ENCODE results near the gene ME1.
"Not testable (repeated sequence)": the region's sequence is repeated elsewhere in the genome, so short reads cannot be mapped to it uniquely, and the experiment has no call there.

Gene ME1

DNA sequence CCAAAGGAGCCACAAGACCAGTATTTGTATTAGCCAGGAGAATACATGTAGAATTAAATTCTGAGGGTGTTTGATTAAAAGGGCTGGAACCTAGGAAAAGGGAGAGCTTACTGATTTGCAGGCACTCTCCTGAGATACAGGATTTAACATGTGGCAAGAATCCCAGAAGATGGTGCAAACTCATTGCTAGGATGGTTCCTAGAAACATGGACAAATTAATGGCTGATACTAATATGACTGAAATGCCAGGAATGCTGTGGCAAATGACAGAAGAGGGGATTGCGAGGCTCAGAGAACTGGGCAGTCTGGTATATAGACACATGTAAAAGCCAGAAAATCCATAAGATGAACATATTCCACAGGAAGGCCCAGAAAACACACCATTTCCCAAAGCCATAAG lies 119.6 kb downstream of the ME1 start:
- H3K4me3 ChIP-seq: no peak overlapping the region
- no peaks in the 10 kb centered on the region for H3K36me3 ChIP-seq
- H3K4me1 ChIP-seq: no peaks in the 10 kb centered on the region
- no peaks in the 10 kb centered on the region for H3K27me3 ChIP-seq
- H4K20me1 ChIP-seq: no peaks in the 10 kb centered on the region
- no peak overlapping the region for H3K4me2 ChIP-seq
- no peak overlapping the region for H3K9ac ChIP-seq
- no peaks in the 10 kb centered on the region for H3K9me3 ChIP-seq
- no peak overlapping the region for H3K27ac ChIP-seq
- no peak for TF ChIP-seq Cebpa-rat (IDR thresholded peaks at IDR 0.05)

DNA sequence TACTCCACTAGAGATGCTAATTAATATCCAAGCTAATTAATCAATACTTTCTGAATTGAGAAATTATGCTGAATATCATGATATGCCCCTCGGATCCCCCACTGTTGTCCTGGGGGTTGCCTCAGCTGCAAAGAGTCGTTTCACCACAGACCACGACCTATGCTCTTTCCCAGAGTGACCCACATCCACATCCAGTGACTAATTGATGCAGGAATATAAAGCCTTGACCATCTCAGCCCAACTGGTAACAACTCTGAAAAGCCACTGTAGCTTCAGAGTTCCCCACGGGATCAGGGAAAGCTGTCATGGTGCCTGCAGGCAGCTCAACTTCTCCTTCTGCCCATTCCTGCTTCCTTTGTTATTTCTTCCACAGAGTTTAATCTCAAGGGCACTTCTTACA lies 120.8 kb downstream of the ME1 start:
- Histone ChIP-seq H3K4me3 (no peak overlapping the region), H3K9ac (no peak overlapping the region), H3K27me3 (no peaks in the 10 kb centered on the region), H3K4me1 (no peaks in the 10 kb centered on the region), H3K27ac (no peak overlapping the region), H3K9me3 (no peaks in the 10 kb centered on the region), H4K20me1 (no peaks in the 10 kb centered on the region), H3K4me2 (no peak overlapping the region), H3K36me3 (no peaks in the 10 kb centered on the region)
- TF ChIP-seq Cebpa-rat (IDR thresholded peaks at IDR 0.05): no peak

DNA sequence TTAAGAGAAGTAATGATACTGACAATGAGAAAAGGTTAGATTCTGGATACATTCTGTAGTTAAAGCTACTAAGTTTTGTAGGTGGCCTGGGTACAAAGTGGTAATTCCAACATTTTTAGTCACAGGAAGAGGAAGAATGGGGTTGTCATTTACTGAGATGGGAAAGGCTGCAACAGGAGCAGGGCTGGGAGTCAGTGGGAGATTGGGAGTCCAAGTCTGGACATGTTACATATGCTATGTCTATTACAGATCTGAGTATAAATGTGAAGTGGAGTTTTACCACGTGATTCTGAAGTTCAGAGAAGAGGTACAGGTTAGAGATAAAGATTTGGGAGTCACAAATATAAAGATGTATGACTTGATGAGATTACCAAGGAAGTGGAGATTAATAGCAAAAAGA lies 121.5 kb downstream of the ME1 start:
- Histone ChIP-seq H3K4me1 (no peaks in the 10 kb centered on the region), H3K9ac (no peak overlapping the region), H3K4me2 (no peak overlapping the region), H3K27me3 (no peaks in the 10 kb centered on the region), H3K27ac (no peak overlapping the region), H3K36me3 (no peaks in the 10 kb centered on the region), H3K9me3 (no peaks in the 10 kb centered on the region), H4K20me1 (no peaks in the 10 kb centered on the region), H3K4me3 (no peak overlapping the region)
- no peak for TF ChIP-seq Cebpa-rat (IDR thresholded peaks at IDR 0.05)

GRCh38 chr6:83308833-83309232 lies 122.0 kb downstream of the ME1 start:
- H3K27ac ChIP-seq: no peak overlapping the region
- no peaks in the 10 kb centered on the region for H3K9me3 ChIP-seq
- H3K4me2 ChIP-seq: no peak overlapping the region
- H3K9ac ChIP-seq: no peak overlapping the region
- no peaks in the 10 kb centered on the region for H3K36me3 ChIP-seq
- H3K27me3 ChIP-seq: no peaks in the 10 kb centered on the region
- TF ChIP-seq Cebpa-rat (IDR thresholded peaks at IDR 0.05): no peak
- no peaks in the 10 kb centered on the region for H4K20me1 ChIP-seq
- no peaks in the 10 kb centered on the region for H3K4me1 ChIP-seq
- H3K4me3 ChIP-seq: no peak overlapping the region

- Histone ChIP-seq H3K9me3 (no peaks in the 10 kb centered on the region), H3K36me3 (no peaks in the 10 kb centered on the region), H3K4me3 (no peak overlapping the region), H3K4me1 (no peaks in the 10 kb centered on the region), H3K27ac (no peak overlapping the region), H4K20me1 (no peaks in the 10 kb centered on the region), H3K9ac (no peak overlapping the region), H3K4me2 (no peak overlapping the region), H3K27me3 (no peaks in the 10 kb centered on the region)
- no peak for TF ChIP-seq Cebpa-rat (IDR thresholded peaks at IDR 0.05)
Measured at GRCh38 chr6:83307849-83308248, 123.0 kb downstream of the ME1 start.

- Histone ChIP-seq H3K4me2 (no peak overlapping the region), H3K27me3 (no peaks in the 10 kb centered on the region), H3K36me3 (no peaks in the 10 kb centered on the region), H3K27ac (no peak overlapping the region), H3K9ac (no peak overlapping the region), H3K4me1 (no peaks in the 10 kb centered on the region), H3K9me3 (no peaks in the 10 kb centered on the region), H3K4me3 (no peak overlapping the region), H4K20me1 (no peaks in the 10 kb centered on the region)
- TF ChIP-seq Cebpa-rat (IDR thresholded peaks at IDR 0.05): no peak
Measured at GRCh38 chr6:83303426-83303825, 127.4 kb downstream of the ME1 start.

GRCh38 chr6:83294676-83295075 lies 136.2 kb downstream of the ME1 start:
- TF ChIP-seq Cebpa-rat (IDR thresholded peaks at IDR 0.05): no peak
- Histone ChIP-seq H3K9me3 (no peaks in the 10 kb centered on the region), H3K27me3 (no peaks in the 10 kb centered on the region), H3K9ac (no peak overlapping the region), H4K20me1 (no peaks in the 10 kb centered on the region), H3K4me2 (no peak overlapping the region), H3K4me1 (no peaks in the 10 kb centered on the region), H3K27ac (no peak overlapping the region), H3K36me3 (no peaks in the 10 kb centered on the region), H3K4me3 (no peak overlapping the region)

DNA sequence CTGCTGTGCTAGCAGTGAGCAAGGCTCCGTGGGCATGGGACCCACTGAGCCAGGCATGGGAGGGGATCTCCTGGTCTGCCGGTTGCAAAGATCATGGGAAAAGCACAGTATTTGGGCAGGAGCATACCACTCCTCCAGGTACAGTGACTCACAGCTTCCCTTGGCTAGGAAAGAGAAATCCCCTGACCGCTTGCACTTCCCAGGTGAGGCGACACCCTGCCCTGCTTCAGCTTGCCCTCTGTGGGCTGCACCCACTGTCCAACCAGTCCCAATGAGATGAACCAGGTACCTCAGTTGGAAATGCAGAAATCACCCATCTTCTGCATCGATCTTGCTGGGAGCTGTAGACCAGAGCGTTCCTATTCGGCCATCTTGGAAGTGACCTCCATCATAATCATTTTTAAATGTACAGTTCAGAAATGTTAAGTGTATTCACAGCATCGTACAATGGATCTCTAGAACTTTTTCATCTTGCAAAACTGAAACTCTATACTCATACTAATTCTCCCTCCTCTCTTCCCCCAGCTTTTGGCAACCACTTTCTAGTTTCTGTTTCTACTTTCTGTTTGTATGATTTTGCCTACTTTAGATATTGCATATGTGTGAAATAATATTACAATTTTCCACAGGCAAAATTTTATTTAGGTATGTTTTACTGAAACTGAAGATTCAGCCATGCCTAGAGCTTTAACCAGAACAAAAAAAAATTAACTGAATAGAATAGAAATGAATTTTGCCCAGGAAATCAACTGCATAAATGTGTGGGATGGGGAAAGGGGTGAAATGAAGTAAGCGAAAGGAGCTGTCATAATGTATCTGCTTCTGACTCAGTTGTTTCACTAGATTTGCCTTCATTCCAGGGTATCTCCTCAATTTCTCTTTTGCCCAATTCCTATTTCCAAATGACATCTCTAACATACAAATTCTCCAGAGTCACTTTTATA lies 137.7 kb downstream of the ME1 start:
- Histone ChIP-seq H3K4me3 (no peak overlapping the region), H3K36me3 (no peaks in the 10 kb centered on the region), H3K9ac (no peak overlapping the region)

GRCh38 chr6:83287298-83287697 lies 143.6 kb downstream of the ME1 start:
- H3K36me3 ChIP-seq, H3K4me2 ChIP-seq, H3K9ac ChIP-seq, H3K9me3 ChIP-seq, H3K4me3 ChIP-seq, H3K4me1 ChIP-seq, H3K27me3 ChIP-seq, H4K20me1 ChIP-seq, H3K27ac ChIP-seq: not testable (repeated sequence)

More for the DNA sequence above, 137.7 kb downstream of the ME1 start:
- Histone ChIP-seq H4K20me1 (no peaks in the 10 kb centered on the region), H3K27ac (no peak overlapping the region), H3K4me1 (no peaks in the 10 kb centered on the region), H3K9me3 (no peaks in the 10 kb centered on the region), H3K27me3 (no peaks in the 10 kb centered on the region), H3K4me2 (no peak overlapping the region)
- TF ChIP-seq Cebpa-rat (IDR thresholded peaks at IDR 0.05): no peak

- Histone ChIP-seq H3K27me3 (no peaks in the 10 kb centered on the region), H3K9ac (no peak overlapping the region), H3K4me3 (no peak overlapping the region), H3K4me1 (no peaks in the 10 kb centered on the region), H3K4me2 (no peak overlapping the region), H3K27ac (no peak overlapping the region), H3K36me3 (no peaks in the 10 kb centered on the region), H3K9me3 (no peaks in the 10 kb centered on the region), H4K20me1 (no peaks in the 10 kb centered on the region)
- TF ChIP-seq Cebpa-rat (IDR thresholded peaks at IDR 0.05): no peak
Measured at GRCh38 chr6:83285917-83286316, 144.9 kb downstream of the ME1 start.

Measured in BLaER1 (cell line).